B cell (primary cell): ENCODE measurements around the gene KREMEN2.

Experiments
- CTCF ChIP-seq: fragments of 200-600 bp; IDR thresholded peaks from one replicate; pipeline ENCODE4 v1.8.0; 2022; ENCODE audit warnings: antibody characterized with exemption, mild to moderate bottlenecking
- EZH2 ChIP-seq: IDR thresholded peaks from 2 replicates; pipeline ENCODE4 v1.6.1; 2012; ENCODE audit warnings: borderline replicate concordance, low read depth, mild to moderate bottlenecking, moderate library complexity, low read length; ENCODE audit not compliant: insufficient read depth, poor library complexity, severe bottlenecking

GRCh38 chr16:2963074-2963722 is 877 bp upstream of the KREMEN2 start:
- TF ChIP-seq CTCF (no peak), EZH2 (no peak)
